ENCODE measurements around the gene CST9L.

DNA sequence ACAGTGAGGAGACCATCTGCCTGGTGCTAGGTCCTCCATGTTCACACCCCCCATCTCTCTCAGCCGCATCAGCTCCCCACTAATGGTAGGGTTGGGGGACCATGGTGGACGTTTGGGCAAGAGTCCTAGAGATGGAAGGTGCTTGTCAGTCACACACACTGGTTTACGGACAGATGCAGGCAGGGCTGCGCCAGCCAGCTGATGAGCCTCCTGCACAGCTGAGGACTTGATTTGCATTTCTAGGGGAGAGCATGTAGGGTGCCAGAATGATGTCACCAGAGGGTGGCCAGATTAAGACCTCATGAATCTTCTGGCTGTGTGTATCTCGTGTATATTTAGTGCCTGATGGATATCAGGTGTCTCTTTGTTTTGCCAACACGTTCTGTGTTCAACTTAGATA lies 48.7 kb downstream of the CST9L start:
- TF ChIP-seq, protein P1, sequence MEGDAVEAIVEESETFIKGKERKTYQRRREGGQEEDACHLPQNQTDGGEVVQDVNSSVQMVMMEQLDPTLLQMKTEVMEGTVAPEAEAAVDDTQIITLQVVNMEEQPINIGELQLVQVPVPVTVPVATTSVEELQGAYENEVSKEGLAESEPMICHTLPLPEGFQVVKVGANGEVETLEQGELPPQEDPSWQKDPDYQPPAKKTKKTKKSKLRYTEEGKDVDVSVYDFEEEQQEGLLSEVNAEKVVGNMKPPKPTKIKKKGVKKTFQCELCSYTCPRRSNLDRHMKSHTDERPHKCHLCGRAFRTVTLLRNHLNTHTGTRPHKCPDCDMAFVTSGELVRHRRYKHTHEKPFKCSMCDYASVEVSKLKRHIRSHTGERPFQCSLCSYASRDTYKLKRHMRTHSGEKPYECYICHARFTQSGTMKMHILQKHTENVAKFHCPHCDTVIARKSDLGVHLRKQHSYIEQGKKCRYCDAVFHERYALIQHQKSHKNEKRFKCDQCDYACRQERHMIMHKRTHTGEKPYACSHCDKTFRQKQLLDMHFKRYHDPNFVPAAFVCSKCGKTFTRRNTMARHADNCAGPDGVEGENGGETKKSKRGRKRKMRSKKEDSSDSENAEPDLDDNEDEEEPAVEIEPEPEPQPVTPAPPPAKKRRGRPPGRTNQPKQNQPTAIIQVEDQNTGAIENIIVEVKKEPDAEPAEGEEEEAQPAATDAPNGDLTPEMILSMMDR (IDR thresholded peaks at IDR 0.05): no peak
- TF ChIP-seq POLR2A (IDR thresholded peaks at IDR 0.05): no peak
- no peak for TF ChIP-seq EP300 (IDR thresholded peaks at IDR 0.05; ENCODE audit: low read depth)
